Activated T-helper 17 cell treated with anti-CD3 and anti-CD28 coated beads, Interleukin-2, amount 50 U/mL, for 72 hours (primary cell): ENCODE data around the gene PLEKHG4. TPM values are rescaled to one million over a fixed set of nuclear protein-coding genes. Genes with fewer than 3 reads are reported as not detected.

Source experiments
- ATAC-seq: fragments of 150-1000 bp; cut with Tn5 transposase; replicated peaks from 2 replicates; pipeline ENCODE4 v1.10.0; 2021; ENCODE audit warnings: mild to moderate bottlenecking, moderate library complexity
- H3K27ac Mint-ChIP-seq: one replicate; pipeline ENCODE4 v1.8.0; 2022; ENCODE audit warnings: mixed read lengths
- H3K27me3 Mint-ChIP-seq: one replicate; pipeline ENCODE4 v1.8.0; 2022; ENCODE audit warnings: mixed read lengths
- H3K36me3 Mint-ChIP-seq: one replicate; pipeline ENCODE4 v1.8.0; 2022; ENCODE audit warnings: low read depth, mild to moderate bottlenecking, mixed read lengths
- H3K4me1 Mint-ChIP-seq: one replicate; pipeline ENCODE4 v1.8.0; 2022; ENCODE audit warnings: mixed read lengths
- H3K4me3 Mint-ChIP-seq: one replicate; pipeline ENCODE4 v1.8.0; 2022; ENCODE audit warnings: mild to moderate bottlenecking, mixed read lengths
- H3K9me3 Mint-ChIP-seq: one replicate; pipeline ENCODE4 v1.8.0; 2022; ENCODE audit warnings: mixed read lengths
- total RNA-seq, 2 donors: library from RNA; stranded (reverse); gene quantifications; one replicate each; pipeline ENCODE4 v1.2.3, GENCODE V29; 2022

Gene PLEKHG4
- total RNA-seq, 2 donors from 2014 or later = 6.4 to 29.0 TPM

- Mint-ChIP-seq H3K36me3 (peaks cover 81% of the 10 kb centered on the region), H3K4me3 (no peak overlapping the region), H3K9me3 (no peaks in the 10 kb centered on the region), H3K27me3 (no peaks in the 10 kb centered on the region), H3K27ac (no peak overlapping the region), H3K4me1 (peaks cover 29% of the 10 kb centered on the region)
- ATAC-seq = no peak
These were observed 38.8 kb upstream of the PLEKHG4 start for GRCh38 chr16:67240506-67240905.

DNA sequence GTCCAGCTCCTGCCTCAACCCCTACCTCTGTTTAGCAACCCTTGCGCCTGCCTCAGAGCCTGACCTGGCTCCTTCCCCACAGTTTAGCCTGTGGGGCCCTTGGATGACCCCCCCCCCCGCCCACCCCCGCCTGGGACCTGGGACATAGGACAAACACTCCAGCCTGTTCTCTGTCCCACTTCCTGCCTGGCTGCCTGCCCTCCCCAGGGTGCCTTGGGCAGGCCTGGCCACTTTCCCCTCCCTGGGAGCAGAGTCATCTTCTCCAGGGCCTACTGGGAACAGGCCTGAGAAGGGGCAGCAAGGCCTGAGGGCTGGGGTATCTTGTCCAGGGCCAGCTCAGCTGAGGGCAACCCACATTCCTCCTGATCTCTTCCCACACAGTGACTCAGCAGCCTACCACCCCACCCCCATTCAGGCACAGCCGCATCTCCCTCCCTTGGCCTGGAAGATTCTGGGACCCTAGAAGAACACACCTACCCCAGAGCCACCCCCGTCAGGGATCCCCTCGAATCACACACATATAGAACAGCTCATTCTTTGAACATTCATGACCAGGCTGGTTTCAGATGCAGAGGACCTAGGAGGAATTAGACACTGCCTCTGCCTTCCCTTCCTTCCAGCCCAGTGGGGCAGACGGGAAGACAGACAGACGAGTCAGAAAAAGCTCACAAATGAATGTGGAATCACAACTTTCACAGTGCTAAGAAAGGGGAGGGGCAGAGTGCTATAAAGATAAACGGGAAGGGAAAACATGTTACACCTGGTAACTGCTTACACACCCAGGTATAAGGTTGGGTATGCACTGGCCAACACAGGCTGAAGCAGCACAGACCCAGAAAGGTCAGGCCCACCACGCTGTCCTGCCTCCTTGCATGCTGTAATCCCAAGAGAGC lies 38.1 kb upstream of the PLEKHG4 start:
- no peak for ATAC-seq
- Mint-ChIP-seq H3K4me1 (peaks cover 24% of the 10 kb centered on the region), H3K36me3 (peaks cover 78% of the 10 kb centered on the region), H3K27me3 (no peaks in the 10 kb centered on the region), H3K4me3 (peak overlapping the region; percentile 42), H3K27ac (peak overlapping the region; percentile 89), H3K9me3 (no peaks in the 10 kb centered on the region)

GRCh38 chr16:67242138-67242730 lies 37.1 kb upstream of the PLEKHG4 start:
- peak overlapping the region; percentile 90 for H3K27ac Mint-ChIP-seq

DNA sequence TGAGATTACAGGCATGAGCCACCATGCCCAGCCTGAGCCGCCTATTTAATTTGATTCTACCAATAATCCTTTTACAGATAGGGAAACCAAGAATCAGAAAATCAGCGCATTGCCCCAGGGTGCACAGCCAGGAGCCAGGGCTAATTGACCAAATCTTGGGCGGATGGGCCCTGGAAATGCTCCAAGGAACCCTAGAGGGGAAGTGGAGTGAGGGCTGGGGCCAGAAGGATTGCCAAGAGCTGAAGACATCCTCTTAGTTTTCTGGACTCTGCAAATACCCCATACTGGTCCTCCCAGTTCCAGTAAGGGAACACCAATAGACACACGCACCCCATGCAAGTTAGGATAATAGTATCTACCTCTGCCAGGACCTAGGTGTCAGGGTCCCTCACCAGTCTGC lies 35.9 kb upstream of the PLEKHG4 start:
- Mint-ChIP-seq H3K27me3 (no peaks in the 10 kb centered on the region), H3K27ac (peak overlapping the region; percentile 94), H3K4me3 (peak overlapping the region; percentile 99), H3K4me1 (peaks cover 33% of the 10 kb centered on the region), H3K36me3 (peaks cover 63% of the 10 kb centered on the region), H3K9me3 (no peaks in the 10 kb centered on the region)
- no peak for ATAC-seq

More at GRCh38 chr16:67242138-67242730, 37.1 kb upstream of the PLEKHG4 start:
- ATAC-seq = no peak
- Mint-ChIP-seq H3K27me3 (no peaks in the 10 kb centered on the region), H3K9me3 (no peaks in the 10 kb centered on the region), H3K4me1 (peaks cover 22% of the 10 kb centered on the region), H3K36me3 (peaks cover 69% of the 10 kb centered on the region), H3K4me3 (peak overlapping the region; percentile 52)

DNA sequence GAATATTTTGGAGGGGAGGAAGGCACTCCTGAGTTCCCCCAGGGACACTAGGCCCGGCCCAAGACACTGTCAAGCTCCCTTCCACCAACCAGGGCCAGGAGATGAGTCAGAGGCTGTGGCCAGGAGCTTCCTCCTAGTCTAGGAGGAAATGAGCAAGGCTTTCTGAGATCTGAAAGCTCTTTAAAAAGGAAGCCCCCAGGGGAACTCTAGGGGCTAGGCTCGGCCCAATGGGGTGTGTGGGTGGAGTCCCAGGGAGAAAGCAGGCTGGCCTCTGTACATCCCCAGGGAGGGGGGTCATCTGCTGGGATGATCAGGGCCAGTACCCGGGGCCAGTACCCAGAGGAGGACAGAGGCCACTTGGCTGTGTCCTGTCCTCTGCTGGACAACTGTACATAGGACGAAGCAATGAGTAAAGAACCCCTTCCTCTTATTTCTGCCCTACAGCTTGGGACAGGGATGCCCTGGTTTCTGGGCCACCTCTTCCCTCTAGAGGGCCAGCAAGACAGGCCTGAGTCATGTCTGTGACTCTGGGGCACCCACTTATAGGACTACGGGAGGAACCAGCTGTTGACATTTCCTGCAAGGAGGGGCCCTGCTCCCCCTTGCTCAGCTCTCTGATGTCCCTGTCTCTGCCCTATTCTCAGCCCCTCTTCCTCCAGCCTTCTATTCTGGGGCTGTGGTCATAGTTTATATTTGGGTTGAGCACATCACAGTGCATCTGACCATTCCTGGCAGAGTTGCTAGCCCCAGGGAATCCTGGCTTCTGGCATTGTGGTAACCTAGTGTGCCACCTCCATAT lies 34.7 kb upstream of the PLEKHG4 start:
- Mint-ChIP-seq H3K9me3 (no peaks in the 10 kb centered on the region), H3K4me3 (peak overlapping the region; percentile 99), H3K27me3 (no peaks in the 10 kb centered on the region), H3K27ac (peak overlapping the region; percentile 94), H3K4me1 (peaks cover 36% of the 10 kb centered on the region), H3K36me3 (peaks cover 52% of the 10 kb centered on the region)
- ATAC-seq = peak; percentile 70

DNA sequence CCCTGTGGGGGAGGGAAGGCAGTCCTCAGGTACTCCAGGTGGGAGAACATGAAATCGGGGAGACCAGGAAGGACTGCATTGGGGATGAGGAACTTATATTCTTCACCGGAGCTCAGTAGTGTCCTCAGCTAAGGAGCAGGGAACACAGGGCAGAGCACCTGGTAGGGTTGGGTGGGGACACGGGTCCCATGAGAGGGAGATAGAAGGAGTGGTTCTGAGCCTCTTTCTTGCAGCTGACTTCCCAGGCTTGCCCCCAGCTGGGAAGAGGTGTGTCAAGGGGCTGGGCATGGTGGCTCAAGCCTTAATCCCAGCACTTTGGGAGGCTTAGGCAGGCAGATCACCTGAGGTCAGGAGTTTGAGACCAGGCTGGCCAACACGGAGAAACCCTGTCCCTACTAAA lies 34.1 kb upstream of the PLEKHG4 start:
- peak overlapping the region; percentile 94 for H3K27ac Mint-ChIP-seq
- peak overlapping the region; percentile 99 for H3K4me3 Mint-ChIP-seq
- H3K4me1 Mint-ChIP-seq = peaks cover 42% of the 10 kb centered on the region
- ATAC-seq = no peak
- peaks cover 3% of the 10 kb centered on the region for H3K27me3 Mint-ChIP-seq
- peaks cover 46% of the 10 kb centered on the region for H3K36me3 Mint-ChIP-seq
- no peaks in the 10 kb centered on the region for H3K9me3 Mint-ChIP-seq

DNA sequence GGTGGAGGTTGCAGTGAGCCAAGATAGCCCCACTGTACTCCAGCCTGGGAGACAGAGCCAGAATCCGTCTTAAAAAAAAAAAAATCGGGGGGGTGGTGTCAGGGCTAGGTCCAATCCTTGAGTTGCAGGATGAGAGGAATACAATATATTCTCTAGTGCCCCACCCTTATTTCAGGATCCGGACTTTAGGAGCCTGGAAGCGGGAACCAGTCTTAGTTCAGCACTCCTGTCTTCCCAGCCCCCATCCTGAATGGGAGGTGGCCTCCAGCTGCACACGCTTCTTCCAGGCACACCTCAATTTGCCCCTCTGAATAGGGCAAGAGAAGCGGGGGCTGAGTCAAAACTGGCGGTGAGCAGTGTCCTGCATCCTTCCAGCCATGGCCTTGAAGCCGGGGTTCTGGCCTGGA lies 33.7 kb upstream of the PLEKHG4 start:
- peaks cover 41% of the 10 kb centered on the region for H3K36me3 Mint-ChIP-seq
- H3K9me3 Mint-ChIP-seq = no peaks in the 10 kb centered on the region
- H3K4me3 Mint-ChIP-seq = peak overlapping the region; percentile 99
- H3K27ac Mint-ChIP-seq = peak overlapping the region; percentile 94
- no peak for ATAC-seq
- peaks cover 42% of the 10 kb centered on the region for H3K4me1 Mint-ChIP-seq
- peaks cover 3% of the 10 kb centered on the region for H3K27me3 Mint-ChIP-seq

DNA sequence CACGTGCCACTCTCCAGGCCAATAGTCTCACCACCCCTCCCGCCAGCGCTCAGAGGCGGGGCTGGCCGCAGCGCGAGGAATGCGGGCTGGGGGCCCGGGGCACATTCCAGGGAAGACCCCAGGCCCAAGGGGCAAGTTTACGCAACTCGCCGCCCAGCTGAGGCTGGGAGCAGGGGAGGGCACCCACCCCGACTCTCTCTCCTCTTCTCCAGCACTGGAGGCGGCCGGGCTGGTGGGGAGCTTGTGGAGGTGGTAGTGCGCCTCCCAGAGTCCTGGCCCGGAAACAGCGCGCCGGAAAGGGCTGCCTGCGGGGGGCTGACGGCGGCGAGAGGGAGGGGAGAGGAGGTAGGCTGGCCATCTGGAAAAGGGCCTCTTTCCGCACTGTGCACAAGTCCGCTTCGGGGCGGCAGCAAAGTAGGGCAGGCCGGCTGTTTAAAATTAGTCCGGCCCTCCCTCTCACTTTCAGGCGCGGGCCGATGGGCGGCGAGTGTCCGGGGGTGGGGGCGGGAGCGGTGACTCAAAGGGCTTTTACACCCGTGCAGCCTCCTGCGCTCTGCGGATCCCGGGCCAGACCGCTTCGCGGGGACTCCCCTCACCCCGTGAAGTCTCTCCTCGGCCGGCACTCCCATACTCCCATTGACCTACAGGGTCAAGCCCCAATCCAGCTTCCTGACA lies 33.1 kb upstream of the PLEKHG4 start:
- Mint-ChIP-seq H3K27me3 (peaks cover 3% of the 10 kb centered on the region), H3K4me3 (peak overlapping the region; percentile 99), H3K36me3 (peaks cover 37% of the 10 kb centered on the region), H3K27ac (peak overlapping the region; percentile 94), H3K4me1 (peaks cover 40% of the 10 kb centered on the region), H3K9me3 (no peaks in the 10 kb centered on the region)
- peak; percentile 38 for ATAC-seq

- H3K36me3 Mint-ChIP-seq = peaks cover 31% of the 10 kb centered on the region
- H3K27ac Mint-ChIP-seq = peak overlapping the region; percentile 94
- H3K4me3 Mint-ChIP-seq = peak overlapping the region; percentile 99
- H3K4me1 Mint-ChIP-seq = peaks cover 35% of the 10 kb centered on the region
- ATAC-seq = peak; percentile 11
- no peaks in the 10 kb centered on the region for H3K9me3 Mint-ChIP-seq
- peaks cover 3% of the 10 kb centered on the region for H3K27me3 Mint-ChIP-seq
These were observed 32.6 kb upstream of the PLEKHG4 start for GRCh38 chr16:67246756-67247191.

GRCh38 chr16:67247192-67248072 lies 31.9 kb upstream of the PLEKHG4 start, which contains the start of gene FHOD1:
Gene FHOD1, minus strand, starts transcription at chr16:67247481. Its CDS starts 71 bp downstream, at chr16:67247410.
- H3K36me3 Mint-ChIP-seq = peaks cover 29% of the 10 kb centered on the region
- H3K27me3 Mint-ChIP-seq = peaks cover 3% of the 10 kb centered on the region
- peaks cover 33% of the 10 kb centered on the region for H3K4me1 Mint-ChIP-seq
- no peaks in the 10 kb centered on the region for H3K9me3 Mint-ChIP-seq
- peak; percentile 71 for ATAC-seq
- peak within 1 kb of the TSS; percentile 94 for H3K27ac Mint-ChIP-seq
- peak within 1 kb of the TSS; percentile 99 for H3K4me3 Mint-ChIP-seq

- no peaks in the 10 kb centered on the region for H3K9me3 Mint-ChIP-seq
- H3K4me1 Mint-ChIP-seq = peaks cover 30% of the 10 kb centered on the region
- H3K4me3 Mint-ChIP-seq = peak overlapping the region; percentile 99
- ATAC-seq = no peak
- peak overlapping the region; percentile 94 for H3K27ac Mint-ChIP-seq
- peaks cover 3% of the 10 kb centered on the region for H3K27me3 Mint-ChIP-seq
- H3K36me3 Mint-ChIP-seq = peaks cover 25% of the 10 kb centered on the region
These were observed 31.3 kb upstream of the PLEKHG4 start for GRCh38 chr16:67248073-67248400.

DNA sequence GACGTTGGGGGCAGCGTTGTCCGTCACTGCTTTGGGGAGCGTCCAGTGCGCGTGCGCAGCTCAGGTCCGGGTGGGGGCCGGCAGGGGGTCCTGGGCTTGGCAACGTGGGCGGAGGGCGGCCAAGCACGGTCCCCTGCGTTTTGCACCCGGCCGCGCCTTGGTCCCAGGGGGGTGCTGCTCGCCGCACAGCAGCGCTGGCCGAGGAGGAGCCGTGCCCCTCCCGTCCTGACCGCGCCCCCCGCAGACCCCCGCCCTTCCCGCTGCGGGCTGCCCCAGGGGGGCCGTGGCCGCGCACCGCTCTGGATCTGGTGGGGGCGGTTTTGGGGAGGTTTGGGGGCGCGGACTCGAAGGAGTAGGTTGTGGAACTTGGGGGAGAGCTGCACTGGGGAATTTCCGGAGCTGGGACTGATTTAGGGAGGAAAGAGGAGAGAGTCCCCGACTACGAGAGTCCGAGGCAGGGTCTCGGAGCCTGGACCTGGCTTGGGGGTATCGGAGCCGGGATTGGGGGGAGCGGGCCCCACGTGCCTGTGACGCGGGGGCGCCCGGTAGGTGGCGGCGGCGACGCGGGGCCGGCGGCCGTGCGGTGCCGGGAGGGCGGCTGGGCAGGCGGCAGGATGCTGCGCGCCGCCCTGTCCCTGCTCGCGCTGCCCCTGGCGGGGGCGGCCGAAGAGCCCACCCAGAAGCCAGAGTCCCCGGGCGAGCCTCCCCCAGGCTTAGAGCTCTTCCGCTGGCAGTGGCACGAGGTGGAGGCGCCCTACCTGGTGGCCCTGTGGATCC lies 30.7 kb upstream of the PLEKHG4 start, which contains the start of gene SLC9A5:
SLC9A5 (plus strand) TSS at position 579 of the 777 bp plus-strand sequence; CDS start at position 615, 36 bp downstream.
- no peaks in the 10 kb centered on the region for H3K9me3 Mint-ChIP-seq
- peaks cover 30% of the 10 kb centered on the region for H3K4me1 Mint-ChIP-seq
- no peak for ATAC-seq
- peak within 1 kb of the TSS; percentile 99 for H3K4me3 Mint-ChIP-seq
- H3K27ac Mint-ChIP-seq = peak within 1 kb of the TSS; percentile 94
- peaks cover 3% of the 10 kb centered on the region for H3K27me3 Mint-ChIP-seq
- peaks cover 25% of the 10 kb centered on the region for H3K36me3 Mint-ChIP-seq
